Smooth muscle cell (in vitro differentiated cells): ENCODE measurements around the gene APAF1. TPM values are rescaled to one million over a fixed set of nuclear protein-coding genes. Genes with fewer than 3 reads are reported as not detected.

Experiments used
- DNase-seq: peaks from one replicate; lab custom pipeline; 2025; ENCODE audit not compliant: unreplicated experiment; lab: John Stamatoyannopoulos, UW
- H2AFZ ChIP-seq: fragments of 200-600 bp; sonication (generic); 2 replicates; pipeline ENCODE4 v1.6.0; 2016; ENCODE audit warnings: antibody characterized with exemption, low read depth, mild to moderate bottlenecking
- H3F3A ChIP-seq: fragments of 200-600 bp; sonication (generic); 2 replicates; pipeline ENCODE4 v1.6.0; 2017; ENCODE audit warnings: antibody characterized with exemption, low read depth
- H3K27ac ChIP-seq: fragments of 200-600 bp; sonication (generic); 2 replicates; pipeline ENCODE4 v1.5.1; 2016; ENCODE audit warnings: low read depth, mild to moderate bottlenecking
- H3K27me3 ChIP-seq: fragments of 200-600 bp; sonication (generic); 2 replicates; pipeline ENCODE4 v1.6.1; 2016; ENCODE audit warnings: low read depth, mild to moderate bottlenecking
- H3K36me3 ChIP-seq: fragments of 200-600 bp; sonication (generic); 2 replicates; pipeline ENCODE4 v1.5.1; 2016; ENCODE audit warnings: low read depth
- H3K4me1 ChIP-seq: fragments of 200-600 bp; sonication (generic); 2 replicates; pipeline ENCODE4 v1.5.1; 2016; ENCODE audit warnings: low read depth
- H3K4me2 ChIP-seq: fragments of 200-600 bp; sonication (generic); 2 replicates; pipeline ENCODE4 v1.6.0; 2016; ENCODE audit warnings: mild to moderate bottlenecking
- H3K4me3 ChIP-seq: fragments of 200-600 bp; sonication (generic); 2 replicates; pipeline ENCODE4 v1.5.1; 2016; ENCODE audit warnings: mild to moderate bottlenecking
- H3K79me2 ChIP-seq: fragments of 200-600 bp; sonication (generic); 2 replicates; pipeline ENCODE4 v1.6.0; 2016; ENCODE audit warnings: low read depth, mild to moderate bottlenecking
- H3K9ac ChIP-seq: fragments of 200-600 bp; sonication (generic); 2 replicates; pipeline ENCODE4 v1.6.0; 2016; ENCODE audit warnings: low read depth
- H3K9me3 ChIP-seq: fragments of 200-600 bp; sonication (generic); replicated peaks from 2 replicates; pipeline ENCODE4 v1.5.1; 2016; ENCODE audit warnings: low read depth
- H4K20me1 ChIP-seq: fragments of 200-600 bp; sonication (generic); 2 replicates; pipeline ENCODE4 v1.6.0; 2016; ENCODE audit warnings: low read depth
- CTCF ChIP-seq: fragments of 200-600 bp; sonication (generic); IDR thresholded peaks from 2 replicates; pipeline ENCODE4 v1.5.1; 2017; ENCODE audit warnings: borderline replicate concordance, mild to moderate bottlenecking, antibody characterized with exemption; ENCODE audit not compliant: insufficient read depth, poor library complexity, severe bottlenecking
- WGBS: methylation state at CpG from one replicate; pipeline ENCODE4 v1.1.7; 2016; ENCODE audit warnings: low lambda C conversion rate; 5-methylcytosine and 5-hydroxymethylcytosine counted together
- polyA plus RNA-seq: library from polyadenylated mRNA; unstranded; fragments of >200 nt; fragmentation: Nextera tagmentation; extraction: Ambion mirVana; gene quantifications from 2 replicates; pipeline ENCODE4 v1.2.1, GENCODE V29; 2016
- total RNA-seq: library from RNA; depleted of rRNA; stranded (reverse); fragments of >200 nt; gene quantifications from 2 replicates; pipeline ENCODE4 v1.2.3, GENCODE V29; 2014

The APAF1 gene
- total and polyA plus RNA-seq, 2 experiments from 2014 or later, result 17.0 to 27.1 TPM

GRCh38 chr12:98745578-98746391 lies 100.7 kb downstream of the APAF1 start:
- no peak for TF ChIP-seq CTCF
- H3K36me3 ChIP-seq, result no peaks in the 10 kb centered on the region
- peaks cover 11% of the 10 kb centered on the region for H3K27me3 ChIP-seq
- peak overlapping the region; percentile 70 for H2AFZ ChIP-seq
- H3F3A ChIP-seq, result no peaks in the 10 kb centered on the region
- H4K20me1 ChIP-seq, result no peaks in the 10 kb centered on the region
- no peaks in the 10 kb centered on the region for H3K79me2 ChIP-seq
- H3K4me2 ChIP-seq, result peak overlapping the region; percentile 82
- H3K9me3 ChIP-seq, result no peaks in the 10 kb centered on the region
- 61% methylated on average over 53 of the region's 54 CpGs for WGBS
- no peak overlapping the region for H3K9ac ChIP-seq
- H3K4me3 ChIP-seq, result peak overlapping the region; percentile 49
- H3K4me1 ChIP-seq, result peaks cover 8% of the 10 kb centered on the region
- no peak for DNase-seq
- H3K27ac ChIP-seq, result no peak overlapping the region

DNA sequence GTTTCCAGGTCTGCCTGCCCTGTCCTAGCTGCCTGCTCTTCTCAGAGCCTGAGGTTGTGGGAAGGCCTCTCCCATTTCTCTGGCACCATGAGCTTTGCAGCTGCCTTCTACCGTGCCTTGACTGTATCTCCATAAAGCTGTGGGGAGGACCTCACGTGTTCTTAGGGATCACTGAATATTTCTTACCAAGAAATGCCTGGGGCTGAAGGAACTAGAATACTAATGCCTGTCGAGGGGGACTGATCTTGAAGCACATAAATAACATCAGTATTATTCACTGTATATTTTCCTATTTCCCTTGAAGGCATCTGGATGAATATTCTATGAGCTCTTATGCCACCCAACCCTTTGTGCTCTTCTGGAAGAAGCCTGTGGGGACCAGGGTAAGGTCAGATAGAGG lies 103.4 kb downstream of the APAF1 start:
- WGBS, result 85% methylated on average over 3 of the region's 3 CpGs
- H4K20me1 ChIP-seq, result no peaks in the 10 kb centered on the region
- no peaks in the 10 kb centered on the region for H3K4me1 ChIP-seq
- H3F3A ChIP-seq, result no peaks in the 10 kb centered on the region
- H3K27me3 ChIP-seq, result peaks cover 11% of the 10 kb centered on the region
- no peaks in the 10 kb centered on the region for H3K9me3 ChIP-seq
- no peak overlapping the region for H3K4me2 ChIP-seq
- no peak overlapping the region for H3K4me3 ChIP-seq
- no peaks in the 10 kb centered on the region for H3K79me2 ChIP-seq
- no peak overlapping the region for H3K9ac ChIP-seq
- H2AFZ ChIP-seq, result no peak overlapping the region
- no peaks in the 10 kb centered on the region for H3K36me3 ChIP-seq
- TF ChIP-seq CTCF, result no peak
- no peak for DNase-seq
- H3K27ac ChIP-seq, result no peak overlapping the region

- Histone ChIP-seq H2AFZ (no peak overlapping the region), H3K36me3 (no peaks in the 10 kb centered on the region), H3K27me3 (peaks cover 11% of the 10 kb centered on the region), H3K4me1 (no peaks in the 10 kb centered on the region), H3K79me2 (no peaks in the 10 kb centered on the region), H3K4me2 (no peak overlapping the region), H3K9ac (no peak overlapping the region), H3K4me3 (no peak overlapping the region), H3F3A (no peaks in the 10 kb centered on the region), H3K27ac (no peak overlapping the region), H3K9me3 (no peaks in the 10 kb centered on the region), H4K20me1 (no peaks in the 10 kb centered on the region)
- 74% methylated on average over 9 of the region's 9 CpGs for WGBS
- no peak for TF ChIP-seq CTCF
- no peak for DNase-seq
These were observed 105.4 kb downstream of the APAF1 start for GRCh38 chr12:98750511-98750910.
